ENCODE measurements around the gene PPP2R3A.

DNA sequence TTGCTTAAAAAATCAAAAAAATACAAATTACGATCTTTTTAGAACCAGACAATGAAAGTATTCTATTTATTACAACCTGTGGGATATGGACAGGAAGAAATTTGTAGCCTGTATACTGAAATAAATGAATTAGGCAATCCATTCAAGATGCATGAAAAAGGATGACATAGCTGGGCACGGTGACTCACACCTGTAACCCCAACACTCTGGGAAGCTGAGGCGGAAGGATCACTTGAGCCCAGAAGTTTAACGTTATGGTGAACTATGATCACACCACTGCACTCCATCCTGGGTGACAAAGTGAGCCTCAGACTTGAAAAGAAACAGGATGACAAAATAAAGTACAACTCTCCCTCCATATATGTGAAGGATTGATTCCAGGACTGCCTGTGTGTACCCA is 156.5 kb downstream of the PPP2R3A start:
- TF ChIP-seq, protein P1, sequence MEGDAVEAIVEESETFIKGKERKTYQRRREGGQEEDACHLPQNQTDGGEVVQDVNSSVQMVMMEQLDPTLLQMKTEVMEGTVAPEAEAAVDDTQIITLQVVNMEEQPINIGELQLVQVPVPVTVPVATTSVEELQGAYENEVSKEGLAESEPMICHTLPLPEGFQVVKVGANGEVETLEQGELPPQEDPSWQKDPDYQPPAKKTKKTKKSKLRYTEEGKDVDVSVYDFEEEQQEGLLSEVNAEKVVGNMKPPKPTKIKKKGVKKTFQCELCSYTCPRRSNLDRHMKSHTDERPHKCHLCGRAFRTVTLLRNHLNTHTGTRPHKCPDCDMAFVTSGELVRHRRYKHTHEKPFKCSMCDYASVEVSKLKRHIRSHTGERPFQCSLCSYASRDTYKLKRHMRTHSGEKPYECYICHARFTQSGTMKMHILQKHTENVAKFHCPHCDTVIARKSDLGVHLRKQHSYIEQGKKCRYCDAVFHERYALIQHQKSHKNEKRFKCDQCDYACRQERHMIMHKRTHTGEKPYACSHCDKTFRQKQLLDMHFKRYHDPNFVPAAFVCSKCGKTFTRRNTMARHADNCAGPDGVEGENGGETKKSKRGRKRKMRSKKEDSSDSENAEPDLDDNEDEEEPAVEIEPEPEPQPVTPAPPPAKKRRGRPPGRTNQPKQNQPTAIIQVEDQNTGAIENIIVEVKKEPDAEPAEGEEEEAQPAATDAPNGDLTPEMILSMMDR (conservative IDR thresholded peaks at IDR 0.05; ENCODE audit: low read depth, low read length) = no peak
- TF ChIP-seq EZH2 (IDR thresholded peaks at IDR 0.05; ENCODE audit: borderline replicate concordance, low read depth, low read length, poor library complexity, severe bottlenecking) = no peak

Measured in A673 (cell line).